ENCODE data around the gene BET1L. TPM values are rescaled to one million over a fixed set of nuclear protein-coding genes. Genes with fewer than 3 reads are reported as not detected.
"Not testable (repeated sequence)": the region's sequence is repeated elsewhere in the genome, so short reads cannot be mapped to it uniquely, and the experiment has no call there.

The BET1L gene
- total RNA-seq, 2 donors from 2014 or later, result 52.1 to 54.8 TPM

GRCh38 chr11:197741-198235 lies 9.4 kb downstream of the BET1L start:
- Histone ChIP-seq H3K4me3 (no peak overlapping the region), H3K36me3 (no peaks in the 10 kb centered on the region), H3K9me3 (no peaks in the 10 kb centered on the region), H3K4me1 (replicated peaks) (no peaks in the 10 kb centered on the region), H3K27ac (no peak overlapping the region), H3K27me3 (replicated peaks; ENCODE audit: insufficient read depth) (no peaks in the 10 kb centered on the region)
- TF ChIP-seq POLR2A (IDR thresholded peaks at IDR 0.05) (no peak), POLR2AphosphoS5 (IDR thresholded peaks at IDR 0.05) (no peak), CTCF (IDR thresholded peaks at IDR 0.05) (no peak)
- 89% methylated on average over 9 of the region's 9 CpGs for WGBS
- no peak for DNase-seq (ENCODE audit: low spot score)
- intact Hi-C loops (cut with DNase I), result no loop called here

- no peak overlapping the region for H3K27ac ChIP-seq
- no peak for DNase-seq (ENCODE audit: low spot score)
- TF ChIP-seq POLR2AphosphoS5 (IDR thresholded peaks at IDR 0.05) (no peak), CTCF (IDR thresholded peaks at IDR 0.05) (no peak), POLR2A (IDR thresholded peaks at IDR 0.05) (no peak)
- no peaks in the 10 kb centered on the region for H3K9me3 ChIP-seq
- no peaks in the 10 kb centered on the region for H3K36me3 ChIP-seq
- 80% methylated on average over 22 of the region's 23 CpGs for WGBS
- no peak overlapping the region for H3K4me3 ChIP-seq
- no peaks in the 10 kb centered on the region for H3K27me3 ChIP-seq (replicated peaks; ENCODE audit: insufficient read depth)
- H3K4me1 ChIP-seq (replicated peaks), result no peaks in the 10 kb centered on the region
- intact Hi-C loops (cut with DNase I), result no loop called here
These were observed 10.1 kb downstream of the BET1L start for GRCh38 chr11:196786-197731.

- 78% methylated on average over 5 of the region's 5 CpGs for WGBS
- DNase-seq (ENCODE audit: low spot score); H3K4me1 ChIP-seq (replicated peaks): not testable (repeated sequence)
These were observed 13.7 kb downstream of the BET1L start for GRCh38 chr11:193481-193880.

GRCh38 chr11:192674-193128 lies 14.5 kb downstream of the BET1L start, which contains the start of gene SCGB1C1:
TSS of gene SCGB1C1 (plus strand) at chr11:193078. CDS start at chr11:193100, 22 bp downstream.
- 100% methylated on average over 1 of the region's 11 CpGs for WGBS
- intact Hi-C loops (cut with DNase I); H3K9me3 ChIP-seq; DNase-seq (ENCODE audit: low spot score); H3K27me3 ChIP-seq (replicated peaks; ENCODE audit: insufficient read depth); H3K27ac ChIP-seq; H3K36me3 ChIP-seq; H3K4me1 ChIP-seq (replicated peaks); H3K4me3 ChIP-seq: not testable (repeated sequence)

More at GRCh38 chr11:193481-193880, 13.7 kb downstream of the BET1L start:
- H3K27me3 ChIP-seq (replicated peaks; ENCODE audit: insufficient read depth); H3K36me3 ChIP-seq; H3K27ac ChIP-seq; H3K4me3 ChIP-seq; intact Hi-C loops (cut with DNase I); H3K9me3 ChIP-seq: not testable (repeated sequence)

GRCh38 chr11:191490-192478 lies 15.4 kb downstream of the BET1L start:
- intact Hi-C loops (cut with DNase I); H3K4me1 ChIP-seq (replicated peaks); H3K36me3 ChIP-seq; H3K4me3 ChIP-seq; H3K9me3 ChIP-seq; H3K27me3 ChIP-seq (replicated peaks; ENCODE audit: insufficient read depth); H3K27ac ChIP-seq: not testable (repeated sequence)
- WGBS, result 60% methylated on average over 5 of the region's 8 CpGs
- peak in 1 of 4 experiments; percentile 16 for TF ChIP-seq CTCF (IDR thresholded peaks at IDR 0.05)
- peak; percentile 2 for DNase-seq (ENCODE audit: low spot score)

- H3K4me3 ChIP-seq; intact Hi-C loops (cut with DNase I); DNase-seq (ENCODE audit: low spot score); H3K4me1 ChIP-seq (replicated peaks); H3K9me3 ChIP-seq; H3K27ac ChIP-seq; H3K27me3 ChIP-seq (replicated peaks; ENCODE audit: insufficient read depth); H3K36me3 ChIP-seq: not testable (repeated sequence)
- 68% methylated on average over 5 of the region's 5 CpGs for WGBS
These were observed 16.7 kb downstream of the BET1L start for GRCh38 chr11:190546-190945.

Measured in prostate gland (tissue), 2 donors.